GF-D8 (cell line): ENCODE results near the gene NFATC2.

ENCODE experiments used
- DNase-seq: peaks from one replicate; lab custom pipeline; 2025; lab: John Stamatoyannopoulos, UW

NFATC2 gene

GRCh38 chr20:51388756-51389542 lies 153.6 kb downstream of the NFATC2 start:
- DNase-seq, result no peak

GRCh38 chr20:51388227-51388626 lies 154.3 kb downstream of the NFATC2 start:
- no peak for DNase-seq

- no peak for DNase-seq
These were observed 155.2 kb downstream of the NFATC2 start for GRCh38 chr20:51387125-51387875.

GRCh38 chr20:51386586-51386985 lies 155.9 kb downstream of the NFATC2 start:
- no peak for DNase-seq

GRCh38 chr20:51385646-51386530 lies 156.6 kb downstream of the NFATC2 start:
- DNase-seq, result no peak

- no peak for DNase-seq
These were observed 157.6 kb downstream of the NFATC2 start for GRCh38 chr20:51384875-51385274.

- no peak for DNase-seq
These were observed 158.5 kb downstream of the NFATC2 start for GRCh38 chr20:51383891-51384510.

- no peak for DNase-seq
These were observed 159.3 kb downstream of the NFATC2 start for GRCh38 chr20:51382986-51383821.

GRCh38 chr20:51382111-51382985 lies 160.2 kb downstream of the NFATC2 start:
- DNase-seq, result no peak

GRCh38 chr20:51381557-51381956 lies 161.0 kb downstream of the NFATC2 start:
- DNase-seq, result no peak

- DNase-seq, result no peak
These were observed 161.8 kb downstream of the NFATC2 start for GRCh38 chr20:51380401-51381385.

- DNase-seq, result no peak
These were observed 162.7 kb downstream of the NFATC2 start for GRCh38 chr20:51379601-51380341.

- no peak for DNase-seq
These were observed 164.2 kb downstream of the NFATC2 start for GRCh38 chr20:51378171-51378928.

GRCh38 chr20:51377132-51377531 lies 165.4 kb downstream of the NFATC2 start:
- no peak for DNase-seq

GRCh38 chr20:51376111-51376510 lies 166.4 kb downstream of the NFATC2 start:
- DNase-seq, result no peak

- no peak for DNase-seq
These were observed 167.0 kb downstream of the NFATC2 start for GRCh38 chr20:51375561-51375960.

- DNase-seq, result no peak
These were observed 167.6 kb downstream of the NFATC2 start for GRCh38 chr20:51374961-51375360.
